ENCODE results near the gene H19. TPM values are rescaled to one million over a fixed set of nuclear protein-coding genes. Genes with fewer than 3 reads are reported as not detected.

The H19 gene
- total RNA-seq, 3 donors from 2014 or later = 5.8 to 59.3 (median 13.5) TPM

DNA sequence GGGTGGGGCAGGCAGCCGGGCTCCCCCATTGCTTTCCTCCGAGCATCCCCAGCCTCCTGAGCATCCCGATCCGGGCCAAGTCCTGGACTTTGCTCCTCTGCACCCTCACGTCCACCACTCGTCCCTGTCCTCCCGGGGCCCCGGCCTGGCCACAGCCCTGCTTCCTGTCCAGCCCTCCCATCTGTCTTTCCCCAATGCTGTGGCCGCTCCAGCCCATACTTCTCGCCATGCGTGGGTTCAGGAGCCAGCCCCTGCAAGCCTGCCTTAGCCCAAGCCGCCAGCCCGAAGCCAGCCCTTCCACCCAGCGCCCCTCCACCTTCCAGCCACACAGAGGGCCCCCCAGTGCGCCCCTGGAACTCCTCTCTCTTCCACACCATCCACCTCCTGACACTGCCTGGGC, 26.7 kb downstream of the H19 start:
- DNase-seq (peak in 1 of 3 donors; percentile 19), ATAC-seq (no peak)
- TF ChIP-seq, protein P1, sequence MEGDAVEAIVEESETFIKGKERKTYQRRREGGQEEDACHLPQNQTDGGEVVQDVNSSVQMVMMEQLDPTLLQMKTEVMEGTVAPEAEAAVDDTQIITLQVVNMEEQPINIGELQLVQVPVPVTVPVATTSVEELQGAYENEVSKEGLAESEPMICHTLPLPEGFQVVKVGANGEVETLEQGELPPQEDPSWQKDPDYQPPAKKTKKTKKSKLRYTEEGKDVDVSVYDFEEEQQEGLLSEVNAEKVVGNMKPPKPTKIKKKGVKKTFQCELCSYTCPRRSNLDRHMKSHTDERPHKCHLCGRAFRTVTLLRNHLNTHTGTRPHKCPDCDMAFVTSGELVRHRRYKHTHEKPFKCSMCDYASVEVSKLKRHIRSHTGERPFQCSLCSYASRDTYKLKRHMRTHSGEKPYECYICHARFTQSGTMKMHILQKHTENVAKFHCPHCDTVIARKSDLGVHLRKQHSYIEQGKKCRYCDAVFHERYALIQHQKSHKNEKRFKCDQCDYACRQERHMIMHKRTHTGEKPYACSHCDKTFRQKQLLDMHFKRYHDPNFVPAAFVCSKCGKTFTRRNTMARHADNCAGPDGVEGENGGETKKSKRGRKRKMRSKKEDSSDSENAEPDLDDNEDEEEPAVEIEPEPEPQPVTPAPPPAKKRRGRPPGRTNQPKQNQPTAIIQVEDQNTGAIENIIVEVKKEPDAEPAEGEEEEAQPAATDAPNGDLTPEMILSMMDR (IDR thresholded peaks at IDR 0.05) = no peak
- Histone ChIP-seq H3K36me3 (ENCODE audit: low read depth) (no peaks in the 10 kb centered on the region), H3K9me3 (no peaks in the 10 kb centered on the region), H3K4me3 (no peak overlapping the region), H3K4me1 (ENCODE audit: low read depth) (no peaks in the 10 kb centered on the region)
- intact Hi-C loops (cut with DNase I, micrococcal nuclease) = no loop called here

DNA sequence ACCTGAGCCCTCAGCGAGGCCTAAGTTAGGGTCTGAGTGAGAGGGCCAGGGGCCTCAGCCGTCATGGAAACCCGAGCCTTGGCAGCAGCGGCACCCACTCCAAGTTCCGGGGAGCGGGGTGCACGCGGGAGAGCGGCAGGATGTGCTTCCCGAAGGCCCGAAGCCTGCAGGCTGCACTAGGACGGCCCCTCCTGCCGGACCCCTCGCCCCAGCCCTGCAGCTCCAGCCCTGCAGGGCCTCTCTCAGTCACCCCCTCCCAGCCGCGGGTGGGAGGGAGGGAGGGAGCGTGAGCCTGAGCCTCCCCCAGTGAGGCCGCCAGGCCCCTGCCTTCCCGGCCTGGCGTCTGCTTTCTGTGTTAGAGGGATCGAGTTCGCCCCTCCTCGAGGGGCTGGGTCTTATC, 27.9 kb downstream of the H19 start:
- no peaks in the 10 kb centered on the region for H3K9me3 ChIP-seq
- H3K36me3 ChIP-seq (ENCODE audit: low read depth) = no peaks in the 10 kb centered on the region
- H3K4me1 ChIP-seq (ENCODE audit: low read depth) = no peaks in the 10 kb centered on the region
- intact Hi-C loops (cut with DNase I, micrococcal nuclease) = no loop called here
- DNase-seq (no peak), ATAC-seq (no peak)
- TF ChIP-seq, protein P1 (IDR thresholded peaks at IDR 0.05) = no peak
- no peak overlapping the region for H3K4me3 ChIP-seq

DNA sequence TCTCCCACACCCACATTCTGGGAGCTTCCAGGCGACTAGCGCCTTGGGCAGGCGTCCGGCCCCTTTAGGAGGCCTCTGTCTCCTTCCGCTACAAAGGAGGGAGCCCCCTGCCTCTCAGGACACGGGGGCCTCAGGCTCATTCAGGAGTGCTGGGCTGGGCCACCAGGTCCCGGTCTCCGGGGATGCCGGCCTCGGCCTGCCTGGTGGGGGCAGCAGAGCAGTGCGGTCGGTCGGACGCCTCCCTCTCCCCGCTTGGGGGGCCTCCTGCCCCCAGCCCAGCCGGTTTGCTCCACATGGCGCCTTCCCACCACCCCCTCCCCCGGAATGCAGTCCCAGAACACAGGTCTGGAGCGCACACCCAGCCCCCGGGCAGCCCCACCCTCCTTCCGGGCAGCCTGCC, 28.6 kb downstream of the H19 start:
- Histone ChIP-seq H3K4me3 (no peak overlapping the region), H3K36me3 (ENCODE audit: low read depth) (no peaks in the 10 kb centered on the region), H3K9me3 (no peaks in the 10 kb centered on the region), H3K4me1 (ENCODE audit: low read depth) (no peaks in the 10 kb centered on the region)
- DNase-seq (no peak), ATAC-seq (peak; percentile 45)
- intact Hi-C loops (cut with DNase I, micrococcal nuclease) = no loop called here
- TF ChIP-seq, protein P1 (IDR thresholded peaks at IDR 0.05) = no peak

DNA sequence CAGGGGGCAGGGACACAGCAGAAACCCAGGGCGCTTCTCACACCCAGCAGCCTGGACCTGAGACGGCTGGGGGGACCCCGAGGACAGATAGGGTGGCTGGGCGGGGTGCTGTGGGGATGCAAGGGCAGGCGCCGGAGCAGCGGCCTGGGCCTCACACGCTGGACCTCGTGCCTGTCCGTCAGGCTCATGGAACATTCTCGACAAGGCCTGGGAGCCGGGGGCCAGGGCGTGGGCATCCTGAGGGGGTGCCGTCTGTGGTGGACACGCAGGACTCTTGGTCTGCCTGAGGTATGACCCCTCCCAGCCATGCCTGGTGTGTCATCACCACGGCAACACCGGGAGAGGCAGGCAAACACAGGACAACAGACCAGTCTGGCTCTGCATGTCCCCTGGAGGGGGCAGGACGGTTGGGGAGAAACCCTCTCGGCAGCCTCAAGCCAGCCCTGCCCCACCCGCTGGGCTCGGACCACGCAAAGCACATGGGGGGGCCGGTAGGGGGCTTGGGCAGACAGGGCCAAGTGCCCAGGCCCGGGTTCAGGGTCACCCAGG, 29.1 kb downstream of the H19 start:
- no peaks in the 10 kb centered on the region for H3K36me3 ChIP-seq (ENCODE audit: low read depth)
- DNase-seq (peak in 2 of 3 donors; percentile 8 to 17), ATAC-seq (peak; percentile 52)
- no peak overlapping the region for H3K4me3 ChIP-seq
- intact Hi-C loops (cut with DNase I, micrococcal nuclease) = no loop called here
- no peaks in the 10 kb centered on the region for H3K9me3 ChIP-seq
- no peaks in the 10 kb centered on the region for H3K4me1 ChIP-seq (ENCODE audit: low read depth)
- TF ChIP-seq, protein P1 (IDR thresholded peaks at IDR 0.05) = no peak

DNA sequence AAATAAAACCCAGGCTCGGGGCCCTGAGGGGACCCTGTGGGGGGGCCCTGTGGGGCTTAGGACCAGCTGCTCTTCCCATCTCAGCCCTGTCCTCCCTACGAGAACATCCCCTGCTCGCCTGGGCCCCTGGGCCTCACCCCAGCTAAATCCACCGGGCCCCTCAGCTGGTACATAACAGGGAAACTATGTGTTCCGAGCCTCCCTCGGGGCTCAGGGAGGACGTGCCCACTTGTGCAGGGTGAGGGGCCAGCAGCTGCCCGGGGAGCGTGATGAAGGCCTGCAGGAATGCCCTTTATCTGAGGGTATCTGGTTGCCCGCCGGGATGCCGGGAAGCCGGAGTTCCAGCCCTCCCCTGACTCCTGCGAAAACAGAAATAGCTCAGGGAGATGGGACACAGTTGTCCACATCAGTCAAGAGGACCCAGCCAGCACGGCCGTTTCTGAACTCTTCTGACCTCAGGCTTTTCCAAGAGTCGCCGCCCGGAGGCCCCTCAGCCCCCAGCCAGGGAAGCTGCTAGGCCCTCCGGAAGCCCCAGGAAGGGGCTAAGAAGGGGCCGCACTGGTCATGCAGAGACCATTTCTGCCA, 29.9 kb downstream of the H19 start:
- TF ChIP-seq, protein P1 (IDR thresholded peaks at IDR 0.05) = no peak
- H3K9me3 ChIP-seq = no peaks in the 10 kb centered on the region
- ATAC-seq (no peak), DNase-seq (no peak)
- H3K4me1 ChIP-seq (ENCODE audit: low read depth) = no peaks in the 10 kb centered on the region
- H3K4me3 ChIP-seq = no peak overlapping the region
- no peaks in the 10 kb centered on the region for H3K36me3 ChIP-seq (ENCODE audit: low read depth)
- intact Hi-C loops (cut with DNase I, micrococcal nuclease) = no loop called here
